Measurements from ENCODE around the gene VPS29.

- TF ChIP-seq IRF3 (IDR thresholded peaks at IDR 0.05; ENCODE audit: low read depth, low read length) (no peak), EP300 (IDR thresholded peaks at IDR 0.05; ENCODE audit: borderline replicate concordance in 1 of 2, low read depth in 1 of 2, low read length in 1 of 2) (no peak), FOXJ3 (CRISPR knock-in tag; IDR thresholded peaks at IDR 0.05) (no peak), CTCF (IDR thresholded peaks at IDR 0.05) (no peak), GABPA (IDR thresholded peaks at IDR 0.05; ENCODE audit: low read depth) (no peak), TAF1 (IDR thresholded peaks at IDR 0.05; ENCODE audit: borderline replicate concordance, low read depth, low read length) (no peak), TEAD4 (IDR thresholded peaks at IDR 0.05; ENCODE audit: borderline replicate concordance, insufficient read depth) (no peak), REST (IDR thresholded peaks at IDR 0.05; ENCODE audit: low read depth, low read length) (no peak), YY1 (IDR thresholded peaks at IDR 0.05; ENCODE audit: low read depth) (no peak), RAD21 (IDR thresholded peaks at IDR 0.05; ENCODE audit: low read length) (no peak), RCOR1 (IDR thresholded peaks at IDR 0.05; ENCODE audit: low read length) (no peak), SMC3 (IDR thresholded peaks at IDR 0.05; ENCODE audit: low read depth, low read length) (no peak)
Measured at GRCh38 chr12:110458756-110459155, 43.2 kb downstream of the VPS29 start.
